IMR-90 (cell line): ENCODE data around the gene CCDC117. TPM values are rescaled to one million over a fixed set of nuclear protein-coding genes. Genes with fewer than 3 reads are reported as not detected.

ENCODE experiments used
- ATAC-seq: fragments of 200-7000 bp; cut with Tn5 transposase; 2 replicates; pipeline ENCODE4 v1.9.1; 2020; ENCODE audit warnings: low read depth, mild to moderate bottlenecking, moderate library complexity
- BruUV-seq: library from RNA; stranded (reverse); fragments of 400-500 nt; replicated peaks from 2 replicates; lab custom pipeline; 2021; lab: Mats Ljungman, UMichigan
- CTCF ChIA-PET: fragments of 300-600 bp; formaldehyde crosslinking; extraction: SDS; loops from one replicate; lab custom pipeline; 2021; ENCODE audit warnings: antibody characterized with exemption; lab: Yijun Ruan, JAX
- POLR2A ChIA-PET: fragments of 300-600 bp; sonication (Branson Sonifier 250); formaldehyde crosslinking; loops from one replicate; lab custom pipeline; 2022; ENCODE audit warnings: antibody characterized with exemption; ENCODE audit not compliant: unreplicated experiment; lab: Charles Lee
- DNase-seq: peaks from one replicate; pipeline ENCODE4 v3.0.0; 2013
- H2AFZ ChIP-seq: replicated peaks from 2 replicates; pipeline ENCODE3; 2013; ENCODE audit warnings: low read length, mild to moderate bottlenecking; ENCODE audit not compliant: poor library complexity
- H2AK5ac ChIP-seq: 2 replicates; pipeline ENCODE4 v1.6.1; 2013; ENCODE audit warnings: low read depth, low read length, inconsistent platforms
- H2AK9ac ChIP-seq: replicated peaks from 2 replicates; pipeline ENCODE3; 2013; ENCODE audit warnings: mild to moderate bottlenecking, low read depth, low read length, moderate library complexity; ENCODE audit not compliant: poor library complexity
- H2BK120ac ChIP-seq: 2 replicates; pipeline ENCODE4 v1.6.1; 2013; ENCODE audit warnings: low read depth, low read length, inconsistent platforms
- H2BK15ac ChIP-seq: 3 replicates; pipeline ENCODE4 v1.6.1; 2013; ENCODE audit warnings: low read depth, low read length, inconsistent platforms
- H2BK20ac ChIP-seq: 2 replicates; pipeline ENCODE4 v1.6.1; 2013; ENCODE audit warnings: low read depth, mild to moderate bottlenecking, inconsistent platforms, low read length, moderate library complexity
- H2BK5ac ChIP-seq: 2 replicates; pipeline ENCODE4 v1.6.1; 2013; ENCODE audit warnings: mild to moderate bottlenecking, low read depth, low read length, inconsistent platforms; ENCODE audit not compliant: poor library complexity, severe bottlenecking
- H3K14ac ChIP-seq: replicated peaks from 2 replicates; pipeline ENCODE4 v1.6.1; 2013; ENCODE audit warnings: low read depth, low read length, inconsistent platforms
- H3K18ac ChIP-seq: 2 replicates; pipeline ENCODE4 v1.6.1; 2013; ENCODE audit warnings: low read depth, low read length, control low read depth
- H3K23ac ChIP-seq: 2 replicates; pipeline ENCODE4 v1.6.1; 2013; ENCODE audit warnings: low read depth, low read length, inconsistent platforms
- H3K27ac ChIP-seq: 2 replicates; pipeline ENCODE4 v1.5.1; 2013; ENCODE audit warnings: mild to moderate bottlenecking, control low read depth, low read length; ENCODE audit not compliant: insufficient read depth
- H3K27me3 ChIP-seq: 2 replicates; pipeline ENCODE4 v1.6.1; 2013; ENCODE audit warnings: low read length; ENCODE audit not compliant: control insufficient read depth, insufficient read depth
- H3K36me3 ChIP-seq: 2 replicates; pipeline ENCODE4 v1.6.1; 2013; ENCODE audit warnings: low read length, mixed read lengths; ENCODE audit not compliant: control insufficient read depth, insufficient read depth
- H3K4ac ChIP-seq: 2 replicates; pipeline ENCODE4 v1.6.1; 2013; ENCODE audit warnings: low read depth, low read length, inconsistent platforms
- H3K4me1 ChIP-seq: 2 replicates; pipeline ENCODE4 v1.6.1; 2013; ENCODE audit warnings: low read length, mixed read lengths; ENCODE audit not compliant: control insufficient read depth, insufficient read depth
- H3K4me2 ChIP-seq: 2 replicates; pipeline ENCODE4 v1.6.1; 2013; ENCODE audit warnings: low read depth, mild to moderate bottlenecking, control low read depth, low read length, moderate library complexity
- H3K4me3 ChIP-seq: 2 replicates; pipeline ENCODE4 v1.5.1; 2013; ENCODE audit warnings: low read depth, mild to moderate bottlenecking, control low read depth, low read length, moderate library complexity; ENCODE audit not compliant: insufficient read depth
- H3K56ac ChIP-seq: 2 replicates; pipeline ENCODE4 v1.6.1; 2013; ENCODE audit warnings: low read length, inconsistent platforms; ENCODE audit not compliant: insufficient read depth; ENCODE audit errors: extremely low read depth
- H3K79me1 ChIP-seq, 2 experiments: 2 replicates each; pipeline ENCODE4 v1.6.1; 2013; ENCODE audit warnings: low read length in 2 of 2, inconsistent platforms in 1 of 2, low read depth in 1 of 2
- H3K9ac ChIP-seq: 2 replicates; pipeline ENCODE4 v1.6.1; 2013; ENCODE audit warnings: low read depth, low read length, control low read depth
- H3K9me1 ChIP-seq: 2 replicates; pipeline ENCODE4 v1.6.1; 2013; ENCODE audit warnings: low read length, inconsistent platforms; ENCODE audit not compliant: insufficient read depth
- H3K9me3 ChIP-seq: 2 replicates; pipeline ENCODE4 v1.6.1; 2013; ENCODE audit warnings: low read length; ENCODE audit not compliant: control insufficient read depth, insufficient read depth
- H4K20me1 ChIP-seq: 2 replicates; pipeline ENCODE4 v1.6.1; 2013; ENCODE audit warnings: low read length, inconsistent platforms; ENCODE audit not compliant: insufficient read depth
- H4K5ac ChIP-seq: 2 replicates; pipeline ENCODE4 v1.6.1; 2013; ENCODE audit warnings: mild to moderate bottlenecking, low read depth, low read length, control low read depth
- H4K8ac ChIP-seq, 2 experiments: 2 replicates each; pipeline ENCODE4 v1.6.1; 2013; ENCODE audit warnings: low read depth in 2 of 2, low read length in 2 of 2, control low read depth in 1 of 2, inconsistent platforms in 1 of 2
- H4K91ac ChIP-seq: 2 replicates; pipeline ENCODE4 v1.6.1; 2013; ENCODE audit warnings: low read depth, low read length, inconsistent platforms; ENCODE audit not compliant: insufficient read depth
- CEBPB ChIP-seq: IDR thresholded peaks from 2 replicates; pipeline ENCODE4 v1.6.1; 2012; ENCODE audit warnings: low read depth, low read length, improper control_type of control experiment
- CHD1 ChIP-seq: IDR thresholded peaks from 2 replicates; pipeline ENCODE4 v1.6.1; 2012; ENCODE audit warnings: low read depth, low read length, improper control_type of control experiment
- CTCF ChIP-seq: conservative IDR thresholded peaks from 2 replicates; pipeline ENCODE4 v1.5.1; 2012; ENCODE audit warnings: mild to moderate bottlenecking, low read depth, low read length, improper control_type of control experiment
- ELK1 ChIP-seq: fragments of 150-350 bp; IDR thresholded peaks from 2 replicates; pipeline ENCODE4 v1.6.1; 2016; ENCODE audit warnings: low read depth, mild to moderate bottlenecking, low read length, moderate library complexity, borderline replicate concordance
- FOS ChIP-seq: fragments of 150-350 bp; IDR thresholded peaks from 2 replicates; pipeline ENCODE4 v1.6.1; 2016; ENCODE audit warnings: low read depth, low read length
- MAFK ChIP-seq: IDR thresholded peaks from 2 replicates; pipeline ENCODE4 v1.6.1; 2012; ENCODE audit warnings: low read depth, low read length, improper control_type of control experiment
- MAZ ChIP-seq: IDR thresholded peaks from 2 replicates; pipeline ENCODE4 v1.6.1; 2012; ENCODE audit warnings: low read depth, mild to moderate bottlenecking, low read length, improper control_type of control experiment, moderate library complexity, borderline replicate concordance
- MXI1 ChIP-seq: IDR thresholded peaks from 2 replicates; pipeline ENCODE4 v1.6.1; 2012; ENCODE audit warnings: low read depth, mild to moderate bottlenecking, low read length, moderate library complexity, borderline replicate concordance
- NFE2L2 ChIP-seq: fragments of 150-350 bp; IDR thresholded peaks from 2 replicates; pipeline ENCODE4 v1.6.1; 2016; ENCODE audit warnings: low read depth, mild to moderate bottlenecking, low read length
- POLR2A ChIP-seq: IDR thresholded peaks from 2 replicates; pipeline ENCODE4 v1.6.1; 2012; ENCODE audit warnings: mild to moderate bottlenecking, low read depth, low read length
- RCOR1 ChIP-seq: IDR thresholded peaks from 2 replicates; pipeline ENCODE4 v1.6.1; 2012; ENCODE audit warnings: mild to moderate bottlenecking, low read length, improper control_type of control experiment; ENCODE audit not compliant: insufficient replicate concordance
- RFX5 ChIP-seq: IDR thresholded peaks from 2 replicates; pipeline ENCODE4 v1.8.0; 2012; ENCODE audit warnings: low read depth, mild to moderate bottlenecking, low read length, moderate library complexity
- SMC3 ChIP-seq: fragments of 150-350 bp; IDR thresholded peaks from 2 replicates; pipeline ENCODE4 v1.6.1; 2016; ENCODE audit warnings: low read depth, mild to moderate bottlenecking, antibody characterized with exemption, low read length, moderate library complexity
- USF2 ChIP-seq: fragments of 150-350 bp; IDR thresholded peaks from 2 replicates; pipeline ENCODE4 v1.6.1; 2017; ENCODE audit warnings: mild to moderate bottlenecking, antibody characterized with exemption, low read length, low read depth
- WGBS, 2 experiments: methylation state at CpG; one replicate each; pipeline versions ENCODE4 v1.1.5 to v1.1.7; 2013; ENCODE audit warnings: missing lambda C conversion rate in 2 of 2; ENCODE audit not compliant: insufficient read length in 1 of 2; ENCODE audit errors: extremely low coverage in 2 of 2; 5-methylcytosine and 5-hydroxymethylcytosine counted together
- dilution Hi-C: fragments of 300-500 bp; cut with HindIII; formaldehyde crosslinking; loops from one replicate; pipeline ENCODE4 v1.14.3; 2018; ENCODE audit warnings: low sequenced_read_pairs; ENCODE audit not compliant: unreplicated experiment
- in situ Hi-C: fragments of 300-500 bp; cut with MboI; formaldehyde crosslinking; loops from 3 replicates; pipeline ENCODE4 v1.14.3; 2019; ENCODE audit warnings: low sequenced_read_pairs, inconsistent platforms, mixed read lengths
- intact Hi-C: fragments of 100-400 bp; cut with micrococcal nuclease; formaldehyde crosslinking; loops from 2 replicates; pipeline ENCODE4 v1.10.0; 2022
- polyA plus RNA-seq, 3 experiments: library from polyadenylated mRNA; depleted of rRNA; stranded (reverse); fragments of >200 nt; gene quantifications; 2 replicates each; pipeline ENCODE4 v1.2.3, GENCODE V29; 2012; ENCODE audit warnings: low replicate concordance in 1 of 3
- total RNA-seq: library from RNA; depleted of rRNA; stranded (reverse); fragments of >200 nt; gene quantifications from 2 replicates; pipeline ENCODE4 v1.2.3, GENCODE V29; 2012

CCDC117 gene
- total and polyA plus RNA-seq, 2 of the 4 experiments (the other 2 are of a cell fraction) = 5.9 to 7.0 TPM

GRCh38 chr22:28800308-28801041 lies 28.0 kb downstream of the CCDC117 start, which contains the start of gene XBP1:
XBP1 (minus strand) TSS chr22:28800569.
- H3K4ac ChIP-seq = peak within 1 kb of the TSS; percentile 99
- H2AFZ ChIP-seq = peak within 1 kb of the TSS; percentile 88
- H2BK15ac ChIP-seq = peak within 1 kb of the TSS; percentile 32
- H4K91ac ChIP-seq = peak within 1 kb of the TSS; percentile 98
- H3K36me3 ChIP-seq = peaks cover 19% of the 10 kb centered on the region
- ChIA-PET POLR2A (interaction anchor here (0.5 to 1.0 kb wide), 6 partner anchors 9 to 44 kb away, joined by 3 to 16 read pairs (median 5); partner anchors contain the start of gene CCDC117), CTCF (no interaction called here)
- H4K8ac ChIP-seq = peak within 1 kb of the TSS; percentile 93 to 97
- peak within 1 kb of the TSS; percentile 92 for H3K9ac ChIP-seq
- H2BK5ac ChIP-seq = peak within 1 kb of the TSS; percentile 90
- peak within 1 kb of the TSS; percentile 54 for H2BK120ac ChIP-seq
- peak within 1 kb of the TSS; percentile 84 for H2AK5ac ChIP-seq
- H3K4me3 ChIP-seq = peak within 1 kb of the TSS; percentile 91
- 0% methylated on average over 33 of the region's 78 CpGs; no CpG with 5 or more reads in 1 of the 2 experiments for WGBS, 2 experiments
- peak within 1 kb of the TSS; percentile 99 for H3K56ac ChIP-seq
- peak; percentile 97 for ATAC-seq
- H4K20me1 ChIP-seq = peaks cover 31% of the 10 kb centered on the region
- H3K23ac ChIP-seq = peak within 1 kb of the TSS; percentile 98
- no peak within 1 kb of the TSS for H2BK20ac ChIP-seq
- H3K9me1 ChIP-seq = 0 out of 2 replicates have a peak, but pooled peaks cover 3% of the 10 kb centered on the region
- H3K4me1 ChIP-seq = no peaks in the 10 kb centered on the region
- H3K14ac ChIP-seq = peak within 1 kb of the TSS; percentile 98
- in situ Hi-C loops (no loop called here), intact Hi-C loops (no loop called here), dilution Hi-C loops (no loop called here)
- peaks cover 22 to 52% of the 10 kb centered on the region in 2 experiments for H3K79me1 ChIP-seq
- peak; percentile 93 for DNase-seq
- no peaks in the 10 kb centered on the region for H3K9me3 ChIP-seq
- TSS peak; percentile 80 for BruUV-seq
- peak within 1 kb of the TSS; percentile 91 for H3K18ac ChIP-seq
- peak within 1 kb of the TSS; percentile 87 for H3K27ac ChIP-seq
- no peaks in the 10 kb centered on the region for H3K27me3 ChIP-seq
- peak within 1 kb of the TSS; percentile 98 for H4K5ac ChIP-seq
- H2AK9ac ChIP-seq = peak within 1 kb of the TSS; percentile 98
- H3K4me2 ChIP-seq = peak within 1 kb of the TSS; percentile 84
- TF ChIP-seq RFX5 (no peak), USF2 (peak; percentile 62), FOS (no peak), POLR2A (peak; percentile 98), ELK1 (no peak), MXI1 (peak; percentile 86; the same call in 1 of the 2 replicates), NFE2L2 (no peak; the same call in 1 of the 2 replicates), SMC3 (no peak), RCOR1 (no peak), MAZ (peak; percentile 27; the same call in 1 of the 2 replicates), CHD1 (no peak; the same call in 1 of the 2 replicates), CTCF (no peak), MAFK (no peak), CEBPB (no peak)
